SW 1271 (cell line): ENCODE measurements around the gene ABHD10.

Experiments
- DNase-seq, 2 experiments: peaks; one replicate each; lab custom pipeline; 2025; lab: John Stamatoyannopoulos, UW

ABHD10 gene

GRCh38 chr3:111965484-111965883, 13.3 kb upstream of the ABHD10 start:
- DNase-seq = no peak

DNA sequence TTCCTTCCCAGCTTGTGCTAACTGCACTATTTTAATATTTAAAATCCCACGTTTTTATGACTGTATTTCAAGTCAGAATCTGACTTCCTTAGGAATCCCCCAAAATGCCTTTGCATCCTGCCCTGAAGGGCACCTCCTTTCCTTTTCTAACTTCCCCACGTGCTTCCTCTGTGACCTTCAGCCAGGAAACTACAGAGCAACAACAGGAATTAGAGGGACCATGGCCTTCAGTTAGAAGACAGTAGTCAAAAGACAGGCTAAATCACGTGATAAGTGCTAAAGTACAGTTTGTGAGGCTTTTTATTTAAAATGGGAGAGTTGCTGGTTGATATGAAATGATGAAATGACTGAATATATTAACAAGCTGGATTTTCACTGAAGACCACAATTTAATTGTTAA, 11.8 kb upstream of the ABHD10 start:
- no peak for DNase-seq

GRCh38 chr3:111967651-111968274, 11.1 kb upstream of the ABHD10 start:
- DNase-seq = peak; percentile 42 to 86

GRCh38 chr3:111968319-111969054, 10.3 kb upstream of the ABHD10 start:
- DNase-seq = no peak

DNA sequence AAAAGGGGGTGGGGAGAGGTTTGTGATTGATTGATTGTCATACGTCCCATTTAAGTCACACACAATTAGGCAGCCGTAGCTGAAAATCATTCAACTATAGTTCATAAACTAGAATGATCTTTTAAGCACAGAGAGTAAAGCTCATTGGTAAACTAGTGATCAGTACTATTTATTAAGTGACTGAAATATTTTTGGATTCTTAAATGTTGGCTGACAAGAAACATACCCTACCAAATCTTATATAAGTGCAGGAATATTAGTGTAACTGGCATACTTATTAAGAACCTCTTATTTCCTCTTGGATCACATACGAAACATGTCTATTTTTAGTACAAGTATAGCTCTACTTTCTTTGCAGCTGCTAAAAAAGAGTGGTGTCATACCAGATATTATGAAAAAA, 8.4 kb upstream of the ABHD10 start:
- DNase-seq = no peak

DNA sequence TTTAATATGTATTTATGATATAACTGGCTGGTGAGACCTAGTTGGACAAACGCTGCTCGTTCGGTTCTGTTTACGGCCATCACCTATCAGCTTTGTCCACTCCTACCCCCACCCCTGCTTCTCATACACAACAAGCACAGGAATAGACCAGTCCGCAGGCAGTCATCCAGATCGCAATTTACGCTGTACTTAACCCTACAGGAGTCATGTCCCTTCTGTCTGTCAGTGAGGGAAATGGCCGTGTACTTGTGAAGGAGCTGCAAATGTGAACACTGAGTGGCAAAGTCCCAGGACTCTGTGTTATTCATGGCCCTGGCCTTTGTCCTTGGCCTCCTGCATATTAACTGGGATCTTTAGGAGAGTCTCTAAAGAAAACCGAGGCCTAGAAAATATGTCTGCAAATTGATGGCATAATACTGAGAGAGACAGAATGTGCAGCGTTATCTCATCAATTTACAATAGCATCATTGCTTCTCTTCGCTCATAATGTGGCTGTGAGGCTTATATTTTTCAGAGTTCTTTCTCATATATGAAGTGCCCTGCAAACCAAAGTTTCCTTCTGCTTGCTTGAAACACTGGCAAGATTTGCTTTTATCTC, 7.2 kb upstream of the ABHD10 start:
- no peak for DNase-seq

DNA sequence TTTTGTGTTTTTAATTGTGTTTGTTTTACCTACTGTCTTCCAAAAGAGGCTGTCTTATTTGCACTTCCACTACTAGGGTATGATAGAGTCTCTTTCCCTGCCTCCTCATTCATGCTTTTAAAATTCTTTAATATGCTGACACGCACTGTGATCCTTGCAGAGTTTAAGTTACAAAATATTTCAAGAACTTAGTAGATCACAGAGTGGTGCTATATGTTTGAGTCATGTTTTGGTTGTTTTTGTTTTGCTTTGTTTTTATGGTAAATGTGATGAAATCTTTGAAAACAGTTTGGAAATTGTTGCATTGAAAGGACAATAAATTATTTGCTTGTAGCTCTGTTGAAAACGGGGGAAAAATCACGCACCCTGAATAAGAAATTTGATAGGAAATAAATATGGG, 5.9 kb upstream of the ABHD10 start:
- DNase-seq = no peak

DNA sequence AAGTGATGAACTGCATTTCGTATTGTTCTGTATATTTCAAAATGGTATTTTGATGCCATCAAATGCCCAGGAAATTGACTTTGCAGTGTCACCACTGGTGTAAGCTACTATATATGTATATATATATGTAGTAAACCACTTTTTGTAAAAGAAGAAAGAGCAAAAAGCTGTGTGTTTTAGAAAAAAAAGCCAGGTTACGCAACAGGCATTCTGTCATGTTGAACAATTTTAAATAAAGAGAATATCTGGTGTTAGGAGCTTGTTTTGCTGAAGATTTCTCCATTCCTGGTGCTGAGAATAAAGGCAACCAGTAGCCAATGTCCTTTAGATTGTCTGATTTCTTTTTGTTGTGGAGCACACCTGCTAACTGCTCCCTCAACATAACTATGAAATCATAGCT, 3.7 kb upstream of the ABHD10 start:
- no peak for DNase-seq

GRCh38 chr3:111976254-111976653, 2.6 kb upstream of the ABHD10 start:
- DNase-seq = no peak

- no peak for DNase-seq
Measured at GRCh38 chr3:111979434-111980038, 710 bp downstream of the ABHD10 start.

DNA sequence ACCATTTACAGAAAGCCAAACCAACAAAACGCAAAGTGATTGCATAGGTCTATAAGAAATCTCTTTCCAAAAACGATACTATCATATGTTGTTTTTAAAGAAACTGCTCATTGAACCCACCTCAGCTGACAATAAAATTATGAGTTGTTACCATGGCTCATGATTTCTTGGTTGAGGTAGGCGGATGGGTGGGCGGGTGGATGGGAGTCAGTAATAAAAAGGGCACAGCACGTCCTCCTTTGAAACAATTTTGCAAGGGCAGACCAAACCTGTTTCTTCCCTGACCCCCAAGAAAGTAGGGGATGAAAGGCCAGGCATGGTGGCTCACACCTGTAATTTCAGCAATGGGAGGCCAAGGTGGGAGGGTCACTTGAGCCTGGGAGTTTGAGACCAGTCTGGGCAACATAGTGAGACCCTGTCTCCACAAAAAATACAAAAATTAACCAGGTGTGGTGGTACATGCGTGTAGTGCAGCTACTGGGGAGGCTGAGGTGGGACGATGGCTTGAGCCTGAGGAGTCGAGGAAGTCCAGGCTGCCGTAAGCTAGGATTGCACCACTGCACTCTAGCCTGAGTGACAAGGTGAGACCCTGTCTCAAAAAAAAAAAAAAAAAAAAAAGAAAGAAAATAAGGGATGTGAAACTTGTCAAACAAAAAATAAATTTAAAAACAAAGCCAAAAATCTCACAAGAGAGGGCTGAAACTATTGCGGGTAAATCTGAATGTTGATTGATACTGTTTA, 2.1 kb downstream of the ABHD10 start:
- no peak for DNase-seq

GRCh38 chr3:111981457-111981763, 2.6 kb downstream of the ABHD10 start:
- no peak for DNase-seq

DNA sequence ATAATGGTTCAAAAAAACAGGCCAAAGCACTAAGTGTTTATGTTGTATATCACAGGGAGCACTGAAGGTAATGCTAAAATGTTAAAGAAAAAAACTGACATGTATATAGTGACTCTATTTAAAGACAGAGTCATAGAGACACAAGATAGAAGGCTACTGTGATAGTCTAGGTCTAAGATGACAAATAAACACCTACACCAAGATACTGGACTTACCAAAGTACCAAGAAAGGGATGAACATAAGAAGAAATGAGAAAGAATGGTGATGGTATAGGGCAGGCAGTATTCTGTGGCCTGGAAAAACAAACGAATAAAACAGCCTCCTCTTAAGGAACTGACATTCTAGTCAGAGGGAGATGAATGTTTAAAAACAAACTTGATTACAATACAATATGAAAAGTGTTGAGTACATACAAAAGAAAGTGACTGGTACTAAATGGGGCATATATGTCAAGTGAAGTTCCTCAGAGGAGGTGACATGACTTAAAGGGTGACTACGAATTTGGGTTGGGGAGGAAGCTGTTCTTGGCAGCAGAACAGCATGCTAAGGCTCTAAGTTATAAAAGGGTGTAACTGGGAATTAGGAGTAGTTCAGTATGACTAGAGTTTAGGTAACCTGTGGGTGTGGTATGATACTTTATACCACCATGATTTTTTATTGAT, 5.9 kb downstream of the ABHD10 start:
- DNase-seq = no peak

DNA sequence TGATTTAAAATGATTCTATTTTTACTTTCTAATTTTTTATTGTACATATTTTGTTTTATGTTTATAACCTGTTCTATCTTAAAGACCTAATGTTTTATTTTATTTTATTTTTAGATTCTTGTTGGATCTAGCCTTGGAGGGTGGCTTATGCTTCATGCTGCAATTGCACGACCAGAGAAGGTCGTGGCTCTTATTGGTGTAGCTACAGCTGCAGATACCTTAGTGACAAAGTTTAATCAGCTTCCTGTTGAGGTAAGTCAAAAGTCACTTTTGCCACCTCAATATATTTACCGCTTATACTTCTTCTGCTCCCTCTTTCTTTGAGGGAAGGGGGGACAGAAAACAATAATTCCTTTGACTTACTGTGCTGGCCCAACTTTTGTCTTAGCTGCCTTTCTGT, 8.0 kb downstream of the ABHD10 start:
- no peak for DNase-seq

GRCh38 chr3:111989061-111989678, 10.3 kb downstream of the ABHD10 start:
- peak; percentile 26 to 71 for DNase-seq

- DNase-seq = no peak
Measured at GRCh38 chr3:111993038-111993437, 14.2 kb downstream of the ABHD10 start.

- DNase-seq = no peak
Measured at GRCh38 chr3:111998636-111999483, 20.0 kb downstream of the ABHD10 start, which contains the start of gene TAGLN3. Gene TAGLN3, plus strand, starts transcription at chr3:111998922. Its CDS starts 501 bp downstream, at chr3:111999423.

GRCh38 chr3:111999484-112000324, 20.9 kb downstream of the ABHD10 start:
- no peak for DNase-seq

- no peak for DNase-seq
Measured at GRCh38 chr3:112000367-112000771, 21.5 kb downstream of the ABHD10 start.
